Activated B cell treated with CpG ODN at 0.5 μM for 24 hours (primary cell): ENCODE results near the gene OSBPL10. TPM values are rescaled to one million over a fixed set of nuclear protein-coding genes. Genes with fewer than 3 reads are reported as not detected.

Experiments
- ATAC-seq: fragments of 200-7000 bp; cut with Tn5 transposase; one replicate; pipeline ENCODE4 v1.10.0; 2021; ENCODE audit warnings: low read depth, mild to moderate bottlenecking, moderate library complexity
- CTCF ChIA-PET: fragments of 350-600 bp; sonication (Branson Sonifier 250); formaldehyde crosslinking; loops from one replicate; lab custom pipeline; 2021; ENCODE audit warnings: antibody characterized with exemption; lab: Charles Lee
- POLR2A ChIA-PET: fragments of 350-600 bp; sonication (Branson Sonifier 250); formaldehyde crosslinking; loops from one replicate; lab custom pipeline; 2021; ENCODE audit warnings: antibody characterized with exemption; lab: Charles Lee
- DNase-seq: peaks from one replicate; pipeline ENCODE4 v3.0.0; 2022
- H3K27ac Mint-ChIP-seq: one replicate; pipeline ENCODE4 v1.8.0; 2020; ENCODE audit warnings: mixed read lengths
- H3K27me3 Mint-ChIP-seq: one replicate; pipeline ENCODE4 v1.8.0; 2021; ENCODE audit warnings: mixed read lengths
- H3K36me3 Mint-ChIP-seq: one replicate; pipeline ENCODE4 v1.8.0; 2021; ENCODE audit warnings: low read depth, mixed read lengths
- H3K4me1 Mint-ChIP-seq: one replicate; pipeline ENCODE4 v1.8.0; 2021; ENCODE audit warnings: mixed read lengths
- H3K4me3 Mint-ChIP-seq: one replicate; pipeline ENCODE4 v1.8.0; 2020; ENCODE audit warnings: mild to moderate bottlenecking, mixed read lengths
- H3K9me3 Mint-ChIP-seq: one replicate; pipeline ENCODE4 v1.8.0; 2020; ENCODE audit warnings: mixed read lengths
- CTCF ChIP-seq: fragments of 200-600 bp; IDR thresholded peaks from one replicate; pipeline ENCODE4 v1.8.0; 2022; ENCODE audit warnings: antibody characterized with exemption, mild to moderate bottlenecking
- intact Hi-C: fragments of 100-400 bp; cut with micrococcal nuclease; formaldehyde crosslinking; loops from one replicate; pipeline ENCODE4 v1.15.1; 2024
- total RNA-seq: library from RNA; stranded (reverse); gene quantifications from 2 replicates; pipeline ENCODE4 v1.2.3, GENCODE V29; 2022

The OSBPL10 gene
- total RNA-seq, 1 donor from 2014 or later, result 137 TPM

- no peaks in the 10 kb centered on the region for H3K27me3 Mint-ChIP-seq
- peak overlapping the region; percentile 50 for H3K4me3 Mint-ChIP-seq
- intact Hi-C loops, result no loop called here
- H3K36me3 Mint-ChIP-seq, result peaks cover 14% of the 10 kb centered on the region
- ChIA-PET CTCF (interaction anchor here (0.9 to 1.0 kb wide), 2 partner anchors 27 to 30 kb away, joined by 3 to 4 read pairs; no protein-coding TSS in a partner anchor), POLR2A (interaction anchor here (0.6 to 2.7 kb wide), 13 partner anchors 9 to 538 kb away, joined by 3 to 18 read pairs (median 4); partner anchors contain the start of genes OSBPL10 and ZNF860)
- H3K27ac Mint-ChIP-seq, result peak overlapping the region; percentile 97
- H3K9me3 Mint-ChIP-seq, result peaks cover 6% of the 10 kb centered on the region
- TF ChIP-seq CTCF, result no peak
- ATAC-seq (no peak), DNase-seq (no peak)
- peaks cover 89% of the 10 kb centered on the region for H3K4me1 Mint-ChIP-seq
These were observed 33.9 kb downstream of the OSBPL10 start for GRCh38 chr3:31947162-31947561.

GRCh38 chr3:31946484-31947081, 34.5 kb downstream of the OSBPL10 start:
- intact Hi-C loops, result no loop called here
- peak; percentile 30 for DNase-seq

GRCh38 chr3:31945738-31946052, 35.4 kb downstream of the OSBPL10 start:
- peak overlapping the region; percentile 97 for H3K27ac Mint-ChIP-seq
- intact Hi-C loops, result loop anchor here (1.0 kb wide), 4 partner anchors 8 to 35 kb away; no protein-coding TSS in a partner anchor
- CTCF ChIA-PET, result no interaction called here

More at GRCh38 chr3:31946484-31947081, 34.5 kb downstream of the OSBPL10 start:
- Mint-ChIP-seq H3K36me3 (peaks cover 15% of the 10 kb centered on the region), H3K27me3 (no peaks in the 10 kb centered on the region), H3K9me3 (peaks cover 6% of the 10 kb centered on the region), H3K4me3 (peak overlapping the region; percentile 50), H3K27ac (peak overlapping the region; percentile 97), H3K4me1 (peaks cover 83% of the 10 kb centered on the region)
- ChIA-PET CTCF (interaction anchor here (0.9 to 1.0 kb wide), 2 partner anchors 27 to 29 kb away, joined by 3 to 4 read pairs; no protein-coding TSS in a partner anchor), POLR2A (interaction anchor here (0.6 to 2.7 kb wide), 13 partner anchors 9 to 539 kb away, joined by 3 to 18 read pairs (median 4); partner anchors contain the start of genes OSBPL10 and ZNF860)
- no peak for TF ChIP-seq CTCF
- ATAC-seq, result peak; percentile 46

GRCh38 chr3:31943041-31943440, 38.0 kb downstream of the OSBPL10 start:
- no peak for DNase-seq
- CTCF ChIA-PET, result interaction anchor here (1.8 kb wide), 1 partner anchor 18 kb away, joined by 6 read pairs; no protein-coding TSS in a partner anchor
- TF ChIP-seq CTCF, result no peak
- POLR2A ChIA-PET, result interaction anchor here (0.7 kb wide), 1 partner anchor 15 kb away, joined by 3 read pairs; no protein-coding TSS in a partner anchor
- H3K4me3 Mint-ChIP-seq, result no peak overlapping the region
- H3K4me1 Mint-ChIP-seq, result peaks cover 50% of the 10 kb centered on the region
- H3K9me3 Mint-ChIP-seq, result no peaks in the 10 kb centered on the region
- H3K36me3 Mint-ChIP-seq, result peaks cover 8% of the 10 kb centered on the region
- intact Hi-C loops, result no loop called here
- H3K27me3 Mint-ChIP-seq, result no peaks in the 10 kb centered on the region
- no peak overlapping the region for H3K27ac Mint-ChIP-seq
- ATAC-seq, result no peak

More at GRCh38 chr3:31945738-31946052, 35.4 kb downstream of the OSBPL10 start:
- H3K36me3 Mint-ChIP-seq, result peaks cover 16% of the 10 kb centered on the region
- H3K4me3 Mint-ChIP-seq, result peak overlapping the region; percentile 75
- no peak for TF ChIP-seq CTCF
- H3K27me3 Mint-ChIP-seq, result no peaks in the 10 kb centered on the region
- peaks cover 77% of the 10 kb centered on the region for H3K4me1 Mint-ChIP-seq
- peaks cover 5% of the 10 kb centered on the region for H3K9me3 Mint-ChIP-seq
- ATAC-seq, result peak; percentile 19
- POLR2A ChIA-PET, result interaction anchor here (0.7 to 1.6 kb wide), 4 partner anchors 30 to 122 kb away, joined by 3 to 14 read pairs (median 4); no protein-coding TSS in a partner anchor
- DNase-seq, result no peak

GRCh38 chr3:31942446-31942845, 38.6 kb downstream of the OSBPL10 start:
- POLR2A ChIA-PET, result interaction anchor here (0.7 to 1.1 kb wide), 4 partner anchors 14 to 40 kb away, joined by 3 to 7 read pairs (median 4); no protein-coding TSS in a partner anchor
- peak overlapping the region; percentile 55 for H3K4me3 Mint-ChIP-seq
- no peak for DNase-seq
- intact Hi-C loops, result no loop called here
- ATAC-seq, result no peak
- peaks cover 8% of the 10 kb centered on the region for H3K36me3 Mint-ChIP-seq
- peaks cover 44% of the 10 kb centered on the region for H3K4me1 Mint-ChIP-seq
- H3K27ac Mint-ChIP-seq, result no peak overlapping the region
- H3K27me3 Mint-ChIP-seq, result no peaks in the 10 kb centered on the region
- TF ChIP-seq CTCF, result no peak
- CTCF ChIA-PET, result no interaction called here
- no peaks in the 10 kb centered on the region for H3K9me3 Mint-ChIP-seq
